ENCODE results near the gene BCOR. TPM values are rescaled to one million over a fixed set of nuclear protein-coding genes. Genes with fewer than 3 reads are reported as not detected.
A peak's percentile ranks its signal among the peaks of the same experiment; 100 is the strongest.

BCOR gene
- total RNA-seq, 1 experiment from 2014 or later, result 7.5 TPM

- BruUV-seq (replicated peaks), result no TSS peak
- no peaks in the 10 kb centered on the region for H3K4me1 Mint-ChIP-seq (ENCODE audit: insufficient read depth, unreplicated experiment)
- H3K36me3 Mint-ChIP-seq (ENCODE audit: insufficient read depth, unreplicated experiment), result no peaks in the 10 kb centered on the region
- POLR2A ChIA-PET, result no interaction called here
- CTCF ChIA-PET, result no interaction called here
- intact Hi-C loops (cut with micrococcal nuclease), result no loop called here
- peaks cover 23% of the 10 kb centered on the region for H3K27me3 Mint-ChIP-seq (ENCODE audit: insufficient read depth, unreplicated experiment)
- H3K27ac Mint-ChIP-seq (ENCODE audit: low read depth, unreplicated experiment), result no peak overlapping the region
- no peak for TF ChIP-seq CTCF (IDR thresholded peaks at IDR 0.05; ENCODE audit: unreplicated experiment)
- peak overlapping the region; percentile 58 for H3K4me3 Mint-ChIP-seq (ENCODE audit: unreplicated experiment)
- no peaks in the 10 kb centered on the region for H3K9me3 Mint-ChIP-seq (ENCODE audit: unreplicated experiment)
- DNase-seq (ENCODE audit: unreplicated experiment), result no peak
These were observed 48.1 kb upstream of the BCOR start for GRCh38 chrX:40145923-40146261.

GRCh38 chrX:40145001-40145922 is 47.5 kb upstream of the BCOR start:
- BruUV-seq (replicated peaks), result no TSS peak
- Mint-ChIP-seq H3K36me3 (ENCODE audit: insufficient read depth, unreplicated experiment) (no peaks in the 10 kb centered on the region), H3K27ac (ENCODE audit: low read depth, unreplicated experiment) (no peak overlapping the region), H3K4me1 (ENCODE audit: insufficient read depth, unreplicated experiment) (no peaks in the 10 kb centered on the region), H3K27me3 (ENCODE audit: insufficient read depth, unreplicated experiment) (peaks cover 23% of the 10 kb centered on the region), H3K9me3 (ENCODE audit: unreplicated experiment) (no peaks in the 10 kb centered on the region), H3K4me3 (ENCODE audit: unreplicated experiment) (peak overlapping the region; percentile 58)
- intact Hi-C loops (cut with micrococcal nuclease), result no loop called here
- DNase-seq (ENCODE audit: unreplicated experiment), result no peak
- ChIA-PET CTCF (interaction anchor here (0.5 kb wide), 1 partner anchor 270 kb away, joined by 3 read pairs; no protein-coding TSS in a partner anchor), POLR2A (no interaction called here)
- no peak for TF ChIP-seq CTCF (IDR thresholded peaks at IDR 0.05; ENCODE audit: unreplicated experiment)

GRCh38 chrX:40144576-40144975 is 46.8 kb upstream of the BCOR start:
- BruUV-seq (replicated peaks), result no TSS peak
- H3K27me3 Mint-ChIP-seq (ENCODE audit: insufficient read depth, unreplicated experiment), result peaks cover 23% of the 10 kb centered on the region
- POLR2A ChIA-PET, result no interaction called here

GRCh38 chrX:40143987-40144386 is 46.2 kb upstream of the BCOR start:
- Mint-ChIP-seq H3K9me3 (ENCODE audit: unreplicated experiment) (no peaks in the 10 kb centered on the region), H3K27ac (ENCODE audit: low read depth, unreplicated experiment) (no peak overlapping the region), H3K4me3 (ENCODE audit: unreplicated experiment) (no peak overlapping the region), H3K4me1 (ENCODE audit: insufficient read depth, unreplicated experiment) (no peaks in the 10 kb centered on the region), H3K36me3 (ENCODE audit: insufficient read depth, unreplicated experiment) (no peaks in the 10 kb centered on the region), H3K27me3 (ENCODE audit: insufficient read depth, unreplicated experiment) (peaks cover 23% of the 10 kb centered on the region)
- no peak for TF ChIP-seq CTCF (IDR thresholded peaks at IDR 0.05; ENCODE audit: unreplicated experiment)
- ChIA-PET POLR2A (interaction anchor here (0.6 kb wide), 1 partner anchor 13 kb away, joined by 3 read pairs; no protein-coding TSS in a partner anchor), CTCF (no interaction called here)
- intact Hi-C loops (cut with micrococcal nuclease), result no loop called here
- BruUV-seq (replicated peaks), result no TSS peak
- no peak for DNase-seq (ENCODE audit: unreplicated experiment)

More at GRCh38 chrX:40144576-40144975, 46.8 kb upstream of the BCOR start:
- intact Hi-C loops (cut with micrococcal nuclease), result no loop called here
- no peak overlapping the region for H3K27ac Mint-ChIP-seq (ENCODE audit: low read depth, unreplicated experiment)
- DNase-seq (ENCODE audit: unreplicated experiment), result no peak
- H3K36me3 Mint-ChIP-seq (ENCODE audit: insufficient read depth, unreplicated experiment), result no peaks in the 10 kb centered on the region
- no peaks in the 10 kb centered on the region for H3K4me1 Mint-ChIP-seq (ENCODE audit: insufficient read depth, unreplicated experiment)
- no peaks in the 10 kb centered on the region for H3K9me3 Mint-ChIP-seq (ENCODE audit: unreplicated experiment)
- no peak for TF ChIP-seq CTCF (IDR thresholded peaks at IDR 0.05; ENCODE audit: unreplicated experiment)
- CTCF ChIA-PET, result interaction anchor here (0.5 kb wide), 1 partner anchor 271 kb away, joined by 3 read pairs; no protein-coding TSS in a partner anchor
- no peak overlapping the region for H3K4me3 Mint-ChIP-seq (ENCODE audit: unreplicated experiment)
